BJ (cell line): Measurements from ENCODE around the gene TOP2A. TPM values are rescaled to one million over a fixed set of nuclear protein-coding genes. Genes with fewer than 3 reads are reported as not detected.

Source experiments
- CTCF ChIA-PET: fragments of 350-600 bp; formaldehyde crosslinking; extraction: SDS; loops from one replicate; lab custom pipeline; 2021; ENCODE audit warnings: antibody characterized with exemption, inconsistent platforms; lab: Yijun Ruan, JAX
- POLR2A ChIA-PET: fragments of 300-600 bp; sonication (Branson Sonifier 250); formaldehyde crosslinking; extraction: SDS; loops from one replicate; lab custom pipeline; 2021; ENCODE audit warnings: antibody characterized with exemption; lab: Charles Lee
- DNase-seq: peaks from one replicate; pipeline ENCODE4 v3.0.0-alpha.2; 2011; ENCODE audit warnings: low read depth
- H3K27me3 ChIP-seq: 2 replicates; pipeline ENCODE4 v1.6.0; 2011; ENCODE audit warnings: low read length; ENCODE audit not compliant: control insufficient read depth, insufficient read depth
- H3K36me3 ChIP-seq: 2 replicates; pipeline ENCODE4 v1.5.1; 2011; ENCODE audit warnings: low read length; ENCODE audit not compliant: control insufficient read depth, insufficient read depth
- H3K4me3 ChIP-seq: 2 replicates; pipeline ENCODE4 v1.5.1; 2011; ENCODE audit warnings: low read depth, mild to moderate bottlenecking, control low read depth, low read length
- CTCF ChIP-seq: IDR thresholded peaks from 2 replicates; pipeline ENCODE4 v1.5.1; 2011; ENCODE audit warnings: low read depth, mild to moderate bottlenecking, control low read depth, inconsistent platforms, low read length, moderate library complexity; ENCODE audit not compliant: insufficient read depth
- polyA plus RNA-seq: library from polyadenylated mRNA; depleted of rRNA; stranded (reverse); fragments of >200 nt; gene quantifications from 2 replicates; pipeline ENCODE4 v1.2.3, GENCODE V29; 2011

Gene TOP2A
- polyA plus RNA-seq, 1 experiment: 31.8 TPM

DNA sequence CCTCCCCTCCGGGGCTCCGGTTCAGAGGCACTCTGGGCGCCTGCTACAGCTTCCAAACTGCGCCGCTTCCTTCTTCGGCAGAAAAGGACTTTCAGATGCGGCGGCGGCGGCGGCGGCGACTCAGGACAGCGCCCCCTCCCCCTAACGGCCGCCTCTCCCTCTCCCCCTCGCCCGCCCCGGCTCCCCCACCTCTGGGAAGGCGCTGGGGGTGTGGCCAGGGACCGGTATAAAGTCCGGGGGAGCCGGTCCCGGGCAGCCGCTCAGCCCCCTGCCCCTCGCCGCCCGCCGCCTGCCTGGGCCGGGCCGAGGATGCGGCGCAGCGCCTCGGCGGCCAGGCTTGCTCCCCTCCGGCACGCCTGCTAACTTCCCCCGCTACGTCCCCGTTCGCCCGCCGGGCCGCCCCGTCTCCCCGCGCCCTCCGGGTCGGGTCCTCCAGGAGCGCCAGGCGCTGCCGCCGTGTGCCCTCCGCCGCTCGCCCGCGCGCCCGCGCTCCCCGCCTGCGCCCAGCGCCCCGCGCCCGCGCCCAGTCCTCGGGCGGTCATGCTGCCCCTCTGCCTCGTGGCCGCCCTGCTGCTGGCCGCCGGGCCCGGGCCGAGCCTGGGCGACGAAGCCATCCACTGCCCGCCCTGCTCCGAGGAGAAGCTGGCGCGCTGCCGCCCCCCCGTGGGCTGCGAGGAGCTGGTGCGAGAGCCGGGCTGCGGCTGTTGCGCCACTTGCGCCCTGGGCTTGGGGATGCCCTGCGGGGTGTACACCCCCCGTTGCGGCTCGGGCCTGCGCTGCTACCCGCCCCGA lies 25.7 kb upstream of the TOP2A start, which contains the start of gene IGFBP4:
Gene IGFBP4 (plus strand): TSS at position 255 of the 792 bp plus-strand sequence. CDS start 286 bp downstream, at position 541.
- DNase-seq: no peak
- peak; percentile 35 for TF ChIP-seq CTCF
- peaks cover 17% of the 10 kb centered on the region for H3K36me3 ChIP-seq
- POLR2A ChIA-PET: interaction anchor here (0.6 to 0.7 kb wide), 4 partner anchors 8 to 1247 kb away, joined by 3 to 5 read pairs (median 4); no protein-coding TSS in a partner anchor
- H3K4me3 ChIP-seq: peak within 1 kb of the TSS; percentile 95
- no peaks in the 10 kb centered on the region for H3K27me3 ChIP-seq
- CTCF ChIA-PET: interaction anchor here (0.6 to 8.8 kb wide), 21 partner anchors 8 to 141 kb away, joined by 3 to 113 read pairs (median 4); partner anchors contain the start of genes TNS4 and TOP2A

DNA sequence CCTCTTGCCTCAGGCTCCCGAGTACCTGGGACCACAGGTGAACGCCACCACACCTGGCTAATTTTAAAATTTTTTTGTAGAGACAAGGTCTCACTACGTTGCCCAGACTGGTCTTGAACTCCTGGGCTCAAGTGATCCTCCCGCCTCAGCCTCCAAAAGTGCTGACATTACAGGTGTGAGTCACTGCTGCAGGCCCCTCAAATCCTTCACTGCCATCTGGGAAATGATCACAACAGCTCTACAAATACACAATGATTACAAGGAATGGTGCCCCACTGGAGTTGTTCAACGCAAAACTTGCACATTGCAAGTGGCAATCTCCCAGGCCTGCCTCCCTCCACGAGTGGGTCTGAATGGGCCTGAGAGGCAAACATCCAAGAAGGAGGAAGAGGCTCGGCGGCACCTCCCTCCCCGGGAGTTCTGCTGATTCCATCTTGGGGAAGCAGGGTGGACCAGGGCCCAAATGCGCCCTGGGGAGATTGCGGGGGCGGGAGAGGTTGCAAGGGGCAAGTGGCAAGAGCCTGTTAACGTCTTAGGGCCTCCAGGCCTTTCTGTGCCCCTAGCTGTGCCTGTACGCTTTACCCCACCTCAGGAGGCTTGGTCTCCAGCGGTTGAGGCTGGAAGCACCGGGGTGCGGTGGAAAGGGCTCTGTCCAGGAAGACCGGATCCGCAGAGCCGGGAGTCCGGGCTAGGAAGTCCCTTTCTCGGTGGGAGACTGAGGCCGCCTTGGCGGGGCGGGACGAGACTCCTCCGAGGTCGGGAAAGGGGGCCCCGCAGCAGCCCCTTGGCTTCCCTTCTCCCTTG lies 24.9 kb upstream of the TOP2A start:
- Histone ChIP-seq H3K27me3 (no peaks in the 10 kb centered on the region), H3K36me3 (peaks cover 13% of the 10 kb centered on the region), H3K4me3 (peak overlapping the region; percentile 95)
- CTCF ChIA-PET: interaction anchor here (0.8 to 8.8 kb wide), 11 partner anchors 9 to 1223 kb away, joined by 3 to 113 read pairs (median 5); partner anchors contain the start of gene TOP2A
- no peak for DNase-seq
- TF ChIP-seq CTCF: no peak
- POLR2A ChIA-PET: interaction anchor here (0.6 to 0.7 kb wide), 3 partner anchors 9 to 1248 kb away, joined by 3 to 4 read pairs (median 4); no protein-coding TSS in a partner anchor

- no peaks in the 10 kb centered on the region; the same call in 1 of the 2 replicates for H3K36me3 ChIP-seq
- TF ChIP-seq CTCF: no peak
- no peak overlapping the region for H3K4me3 ChIP-seq
- DNase-seq: no peak
- ChIA-PET POLR2A (no interaction called here), CTCF (interaction anchor here (0.6 to 8.8 kb wide), 14 partner anchors 9 to 202 kb away, joined by 3 to 113 read pairs (median 4); no protein-coding TSS in a partner anchor)
- H3K27me3 ChIP-seq: no peaks in the 10 kb centered on the region
These were observed 22.5 kb upstream of the TOP2A start for GRCh38 chr17:40440166-40440565.

- Histone ChIP-seq H3K4me3 (no peak overlapping the region), H3K36me3 (no peaks in the 10 kb centered on the region), H3K27me3 (no peaks in the 10 kb centered on the region)
- no peak for TF ChIP-seq CTCF
- ChIA-PET POLR2A (no interaction called here), CTCF (interaction anchor here (0.6 to 8.8 kb wide), 13 partner anchors 13 to 122 kb away, joined by 3 to 85 read pairs (median 4); no protein-coding TSS in a partner anchor)
- DNase-seq: no peak
These were observed 19.5 kb upstream of the TOP2A start for GRCh38 chr17:40437095-40437732.
